Left lung (tissue), 10 donors: ENCODE data around the gene USP48. TPM values are rescaled to one million over a fixed set of nuclear protein-coding genes. Genes with fewer than 3 reads are reported as not detected.

Experiments
- ATAC-seq: fragments of 200-7000 bp; cut with Tn5 transposase; one replicate; pipeline ENCODE4 v1.9.1; 2020; ENCODE audit warnings: moderate library complexity
- DNase-seq, 4 donors: peaks; one replicate each; pipeline ENCODE4 v3.0.0-alpha.2; 2013 to 2020
- H3K27ac ChIP-seq, 2 donors: fragments of 200-600 bp; sonication (generic) in 1 of 2; one replicate each; pipeline versions ENCODE4 v1.5.0 to v1.8.0; 2020 to 2021
- H3K27me3 ChIP-seq, 2 donors: fragments of 200-600 bp; sonication (generic) in 1 of 2; one replicate each; pipeline versions ENCODE4 v1.5.0 to v1.8.0; 2020 to 2021
- H3K36me3 ChIP-seq, 2 donors: fragments of 200-600 bp; sonication (generic) in 1 of 2; one replicate each; pipeline versions ENCODE4 v1.5.0 to v1.8.0; 2020 to 2021
- H3K4me1 ChIP-seq, 2 donors: fragments of 200-600 bp; one replicate each; pipeline ENCODE4 v1.8.0; 2021
- H3K4me3 ChIP-seq, 2 donors: fragments of 200-600 bp; sonication (generic) in 1 of 2; one replicate each; pipeline versions ENCODE4 v1.5.0 to v1.8.0; 2020 to 2021; ENCODE audit warnings: mild to moderate bottlenecking in 1 of 2
- H3K9me3 ChIP-seq, 2 donors: fragments of 200-600 bp; sonication (generic) in 1 of 2; one replicate each; pipeline versions ENCODE4 v1.5.0 to v1.8.0; 2020 to 2021
- intact Hi-C, 2 donors: fragments of 100-400 bp; cut with DNase I; formaldehyde crosslinking; loops; one replicate each; pipeline versions ENCODE4 v1.11.2 to v1.14.2; 2022
- polyA plus RNA-seq, 6 donors: library from polyadenylated mRNA; unstranded; fragments of 120-200 nt; gene quantifications; one replicate each; pipeline ENCODE4 v1.2.1, GENCODE V29; 2013; ENCODE audit not compliant: insufficient read length in 6 of 6
- total RNA-seq, 2 donors: library from RNA; stranded (reverse); fragmentation: NEBNext Ultra II Directional; extraction: Animal tissue kit (Norgen Biotek cat#: 25700); gene quantifications; one replicate each; pipeline ENCODE4 v1.2.1, GENCODE V29; 2021
- TF ChIP-seq, protein P1 (sequence below), 2 donors: fragments of 200-600 bp; sonication (generic) in 1 of 2; IDR thresholded peaks; one replicate each; pipeline versions ENCODE4 v1.5.0 to v1.8.0; 2021; ENCODE audit warnings: antibody characterized with exemption in 2 of 2
- donor health status: DM: no; HTN: yes; CAD: no.
- donor health status: DM: no; HTN: no; CAD: no.

USP48 gene
- total and polyA plus RNA-seq, 8 donors, result 57.9 to 95.6 (median 80.9) TPM

- Histone ChIP-seq H3K36me3 (no peaks in the 10 kb centered on the region), H3K4me3 (no peak overlapping the region), H3K27me3 (peaks cover 0 to 70% of the 10 kb centered on the region in 2 donors), H3K4me1 (peaks cover 0 to 2% of the 10 kb centered on the region in 2 donors), H3K27ac (no peak overlapping the region), H3K9me3 (no peaks in the 10 kb centered on the region)
- DNase-seq, result no peak
- TF ChIP-seq, protein P1, sequence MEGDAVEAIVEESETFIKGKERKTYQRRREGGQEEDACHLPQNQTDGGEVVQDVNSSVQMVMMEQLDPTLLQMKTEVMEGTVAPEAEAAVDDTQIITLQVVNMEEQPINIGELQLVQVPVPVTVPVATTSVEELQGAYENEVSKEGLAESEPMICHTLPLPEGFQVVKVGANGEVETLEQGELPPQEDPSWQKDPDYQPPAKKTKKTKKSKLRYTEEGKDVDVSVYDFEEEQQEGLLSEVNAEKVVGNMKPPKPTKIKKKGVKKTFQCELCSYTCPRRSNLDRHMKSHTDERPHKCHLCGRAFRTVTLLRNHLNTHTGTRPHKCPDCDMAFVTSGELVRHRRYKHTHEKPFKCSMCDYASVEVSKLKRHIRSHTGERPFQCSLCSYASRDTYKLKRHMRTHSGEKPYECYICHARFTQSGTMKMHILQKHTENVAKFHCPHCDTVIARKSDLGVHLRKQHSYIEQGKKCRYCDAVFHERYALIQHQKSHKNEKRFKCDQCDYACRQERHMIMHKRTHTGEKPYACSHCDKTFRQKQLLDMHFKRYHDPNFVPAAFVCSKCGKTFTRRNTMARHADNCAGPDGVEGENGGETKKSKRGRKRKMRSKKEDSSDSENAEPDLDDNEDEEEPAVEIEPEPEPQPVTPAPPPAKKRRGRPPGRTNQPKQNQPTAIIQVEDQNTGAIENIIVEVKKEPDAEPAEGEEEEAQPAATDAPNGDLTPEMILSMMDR (IDR thresholded peaks at IDR 0.05), result no peak
- intact Hi-C loops, result no loop called here
- no peak for ATAC-seq
These were observed 138.6 kb downstream of the USP48 start for GRCh38 chr1:21644348-21644747.

DNA sequence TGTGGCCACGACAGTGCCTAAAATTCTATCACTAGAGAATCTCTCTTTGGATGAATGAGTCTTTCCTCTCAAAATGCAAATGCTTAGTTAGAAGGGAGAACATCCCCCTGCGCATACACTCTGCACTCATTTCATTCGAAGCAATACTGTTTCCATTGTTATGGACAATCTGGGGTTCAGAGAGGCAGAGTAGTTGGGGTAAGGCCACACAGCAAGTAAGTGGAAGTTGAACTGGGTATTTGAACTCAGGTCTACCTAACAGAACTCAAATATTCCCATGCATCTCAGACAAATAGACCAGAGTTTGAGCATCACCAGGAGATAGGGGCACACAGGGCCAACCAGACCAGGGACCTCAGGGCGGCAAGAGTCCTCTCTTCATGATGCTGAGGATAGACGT lies 139.3 kb downstream of the USP48 start:
- no peaks in the 10 kb centered on the region for H3K36me3 ChIP-seq
- no peak for ATAC-seq
- intact Hi-C loops, result no loop called here

GRCh38 chr1:21641967-21642739 lies 140.8 kb downstream of the USP48 start:
- intact Hi-C loops, result no loop called here
- TF ChIP-seq, protein P1 (IDR thresholded peaks at IDR 0.05), result no peak
- no peak for ATAC-seq

More for the DNA sequence above, 139.3 kb downstream of the USP48 start:
- H3K27me3 ChIP-seq, result peaks cover 0 to 68% of the 10 kb centered on the region in 2 donors
- no peaks in the 10 kb centered on the region for H3K9me3 ChIP-seq
- TF ChIP-seq, protein P1 (IDR thresholded peaks at IDR 0.05), result no peak
- no peak overlapping the region for H3K4me3 ChIP-seq
- no peak for DNase-seq
- H3K27ac ChIP-seq, result no peak overlapping the region
- peaks cover 0 to 8% of the 10 kb centered on the region in 2 donors for H3K4me1 ChIP-seq

GRCh38 chr1:21641537-21641936 lies 141.4 kb downstream of the USP48 start:
- Histone ChIP-seq H3K27ac (no peak overlapping the region), H3K4me1 (peaks cover 0 to 8% of the 10 kb centered on the region in 2 donors), H3K9me3 (no peaks in the 10 kb centered on the region), H3K4me3 (no peak overlapping the region), H3K36me3 (no peaks in the 10 kb centered on the region), H3K27me3 (peaks cover 0 to 48% of the 10 kb centered on the region in 2 donors)
- ATAC-seq, result no peak
- TF ChIP-seq, protein P1 (IDR thresholded peaks at IDR 0.05), result no peak
- DNase-seq, result no peak
- intact Hi-C loops, result no loop called here

More at GRCh38 chr1:21641967-21642739, 140.8 kb downstream of the USP48 start:
- peaks cover 0 to 8% of the 10 kb centered on the region in 2 donors for H3K4me1 ChIP-seq
- no peak overlapping the region for H3K4me3 ChIP-seq
- peaks cover 0 to 54% of the 10 kb centered on the region in 2 donors for H3K27me3 ChIP-seq
- H3K36me3 ChIP-seq, result no peaks in the 10 kb centered on the region
- H3K9me3 ChIP-seq, result no peaks in the 10 kb centered on the region
- no peak for DNase-seq
- no peak overlapping the region for H3K27ac ChIP-seq

DNA sequence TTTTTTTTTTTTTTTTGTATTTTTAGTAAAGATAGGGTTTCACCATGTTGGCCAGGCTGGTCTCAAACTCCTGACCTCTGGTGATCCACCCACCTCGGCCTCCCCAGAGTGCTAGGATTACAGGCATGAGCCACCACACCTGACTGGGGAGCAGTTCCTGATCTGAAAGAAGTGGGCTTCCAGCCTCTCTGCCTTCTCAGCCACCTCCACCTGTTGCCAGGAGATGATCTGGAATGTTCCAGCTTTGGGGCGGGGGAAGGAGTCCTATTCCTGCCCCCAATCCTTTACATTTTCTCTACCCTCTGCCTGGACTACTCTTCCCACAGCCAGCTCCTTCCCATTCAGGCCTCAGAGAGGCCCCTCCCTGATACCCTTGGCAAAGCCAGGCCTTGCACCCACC lies 141.9 kb downstream of the USP48 start:
- Histone ChIP-seq H3K27ac (no peak overlapping the region), H3K4me1 (peaks cover 0 to 8% of the 10 kb centered on the region in 2 donors), H3K4me3 (no peak overlapping the region), H3K9me3 (no peaks in the 10 kb centered on the region), H3K36me3 (no peaks in the 10 kb centered on the region), H3K27me3 (peaks cover 0 to 43% of the 10 kb centered on the region in 2 donors)
- DNase-seq (no peak), ATAC-seq (no peak)
- intact Hi-C loops, result no loop called here
- TF ChIP-seq, protein P1 (IDR thresholded peaks at IDR 0.05), result no peak
